Vagina (tissue), 2 donors: Measurements from ENCODE around the gene CSF3R.

Source experiments
- CTCF ChIP-seq, 3 experiments: fragments of 450-650 bp in 2 of 3; fragments of 200-600 bp in 1 of 3; sonication (generic) in 1 of 3; IDR thresholded peaks; one replicate each; pipeline ENCODE4 v1.5.1; 2017 to 2019; ENCODE audit warnings: antibody characterized with exemption in 3 of 3, mild to moderate bottlenecking in 2 of 3, moderate library complexity in 2 of 3
- POLR2AphosphoS5 ChIP-seq, 2 donors: sonication (generic); formaldehyde crosslinking; IDR thresholded peaks; one replicate each; pipeline ENCODE4 v1.9.0; 2017; ENCODE audit warnings: antibody characterized with exemption in 2 of 2, mild to moderate bottlenecking in 2 of 2, low read depth in 1 of 2; ENCODE audit not compliant: insufficient read depth in 1 of 2

GRCh38 chr1:36453051-36453450, 29.7 kb downstream of the CSF3R start:
- TF ChIP-seq CTCF (IDR thresholded peaks at IDR 0.05) (no peak), POLR2AphosphoS5 (IDR thresholded peaks at IDR 0.05; ENCODE audit: insufficient read depth in 1 of 2, low read depth in 1 of 2) (no peak)
